HG02852 (cell line): Measurements from ENCODE around the gene NIPAL1.

Experiments
- ATAC-seq: cut with Tn5 transposase; IDR thresholded peaks from one replicate; pipeline ENCODE4 v1.9.1; 2021; ENCODE audit warnings: mild to moderate bottlenecking, moderate library complexity; ENCODE audit not compliant: unreplicated experiment

The NIPAL1 gene

GRCh38 chr4:48058617-48059530 lies 42.3 kb downstream of the NIPAL1 start:
- no peak for ATAC-seq

- peak; percentile 69 for ATAC-seq
Measured at GRCh38 chr4:48064349-48064748, 47.8 kb downstream of the NIPAL1 start.

GRCh38 chr4:48065587-48066052 lies 49.0 kb downstream of the NIPAL1 start:
- ATAC-seq, result peak; percentile 61

GRCh38 chr4:48067536-48067935 lies 51.0 kb downstream of the NIPAL1 start:
- ATAC-seq, result no peak

- no peak for ATAC-seq
Measured at GRCh38 chr4:48068182-48068581, 51.6 kb downstream of the NIPAL1 start.

- no peak for ATAC-seq
Measured at GRCh38 chr4:48069026-48069425, 52.5 kb downstream of the NIPAL1 start.

- no peak for ATAC-seq
Measured at GRCh38 chr4:48071191-48071590, 54.6 kb downstream of the NIPAL1 start.

- ATAC-seq, result no peak
Measured at GRCh38 chr4:48073567-48074103, 57.1 kb downstream of the NIPAL1 start.

GRCh38 chr4:48074657-48075056 lies 58.1 kb downstream of the NIPAL1 start:
- ATAC-seq, result no peak

- ATAC-seq, result no peak
Measured at GRCh38 chr4:48078425-48078824, 61.9 kb downstream of the NIPAL1 start.

GRCh38 chr4:48078862-48079655 lies 62.5 kb downstream of the NIPAL1 start:
- no peak for ATAC-seq

GRCh38 chr4:48079972-48080391 lies 63.4 kb downstream of the NIPAL1 start:
- no peak for ATAC-seq

- no peak for ATAC-seq
Measured at GRCh38 chr4:48081196-48081595, 64.6 kb downstream of the NIPAL1 start.

- ATAC-seq, result no peak
Measured at GRCh38 chr4:48082956-48083355, 66.4 kb downstream of the NIPAL1 start.

GRCh38 chr4:48085821-48086589 lies 69.4 kb downstream of the NIPAL1 start:
- ATAC-seq, result no peak
